IMR-90 (cell line): ENCODE data around the gene SCAMP2. TPM values are rescaled to one million over a fixed set of nuclear protein-coding genes. Genes with fewer than 3 reads are reported as not detected.

Experiments
- ATAC-seq: fragments of 200-7000 bp; cut with Tn5 transposase; 2 replicates; pipeline ENCODE4 v1.9.1; 2020; ENCODE audit warnings: low read depth, mild to moderate bottlenecking, moderate library complexity
- BruUV-seq: library from RNA; stranded (reverse); fragments of 400-500 nt; replicated peaks from 2 replicates; lab custom pipeline; 2021; lab: Mats Ljungman, UMichigan
- CTCF ChIA-PET: fragments of 300-600 bp; formaldehyde crosslinking; extraction: SDS; loops from one replicate; lab custom pipeline; 2021; ENCODE audit warnings: antibody characterized with exemption; lab: Yijun Ruan, JAX
- POLR2A ChIA-PET: fragments of 300-600 bp; sonication (Branson Sonifier 250); formaldehyde crosslinking; loops from one replicate; lab custom pipeline; 2022; ENCODE audit warnings: antibody characterized with exemption; ENCODE audit not compliant: unreplicated experiment; lab: Charles Lee
- DNase-seq: peaks from one replicate; pipeline ENCODE4 v3.0.0; 2013
- H2AFZ ChIP-seq: replicated peaks from 2 replicates; pipeline ENCODE3; 2013; ENCODE audit warnings: low read length, mild to moderate bottlenecking; ENCODE audit not compliant: poor library complexity
- H2AK5ac ChIP-seq: 2 replicates; pipeline ENCODE4 v1.6.1; 2013; ENCODE audit warnings: low read depth, low read length, inconsistent platforms
- H2AK9ac ChIP-seq: replicated peaks from 2 replicates; pipeline ENCODE3; 2013; ENCODE audit warnings: mild to moderate bottlenecking, low read depth, low read length, moderate library complexity; ENCODE audit not compliant: poor library complexity
- H2BK120ac ChIP-seq: 2 replicates; pipeline ENCODE4 v1.6.1; 2013; ENCODE audit warnings: low read depth, low read length, inconsistent platforms
- H2BK15ac ChIP-seq: 3 replicates; pipeline ENCODE4 v1.6.1; 2013; ENCODE audit warnings: low read depth, low read length, inconsistent platforms
- H2BK20ac ChIP-seq: 2 replicates; pipeline ENCODE4 v1.6.1; 2013; ENCODE audit warnings: low read depth, mild to moderate bottlenecking, inconsistent platforms, low read length, moderate library complexity
- H2BK5ac ChIP-seq: 2 replicates; pipeline ENCODE4 v1.6.1; 2013; ENCODE audit warnings: mild to moderate bottlenecking, low read depth, low read length, inconsistent platforms; ENCODE audit not compliant: poor library complexity, severe bottlenecking
- H3K14ac ChIP-seq: replicated peaks from 2 replicates; pipeline ENCODE4 v1.6.1; 2013; ENCODE audit warnings: low read depth, low read length, inconsistent platforms
- H3K18ac ChIP-seq: 2 replicates; pipeline ENCODE4 v1.6.1; 2013; ENCODE audit warnings: low read depth, low read length, control low read depth
- H3K23ac ChIP-seq: 2 replicates; pipeline ENCODE4 v1.6.1; 2013; ENCODE audit warnings: low read depth, low read length, inconsistent platforms
- H3K27ac ChIP-seq: 2 replicates; pipeline ENCODE4 v1.5.1; 2013; ENCODE audit warnings: mild to moderate bottlenecking, control low read depth, low read length; ENCODE audit not compliant: insufficient read depth
- H3K27me3 ChIP-seq: 2 replicates; pipeline ENCODE4 v1.6.1; 2013; ENCODE audit warnings: low read length; ENCODE audit not compliant: control insufficient read depth, insufficient read depth
- H3K36me3 ChIP-seq: 2 replicates; pipeline ENCODE4 v1.6.1; 2013; ENCODE audit warnings: low read length, mixed read lengths; ENCODE audit not compliant: control insufficient read depth, insufficient read depth
- H3K4ac ChIP-seq: 2 replicates; pipeline ENCODE4 v1.6.1; 2013; ENCODE audit warnings: low read depth, low read length, inconsistent platforms
- H3K4me1 ChIP-seq: 2 replicates; pipeline ENCODE4 v1.6.1; 2013; ENCODE audit warnings: low read length, mixed read lengths; ENCODE audit not compliant: control insufficient read depth, insufficient read depth
- H3K4me2 ChIP-seq: 2 replicates; pipeline ENCODE4 v1.6.1; 2013; ENCODE audit warnings: low read depth, mild to moderate bottlenecking, control low read depth, low read length, moderate library complexity
- H3K4me3 ChIP-seq: 2 replicates; pipeline ENCODE4 v1.5.1; 2013; ENCODE audit warnings: low read depth, mild to moderate bottlenecking, control low read depth, low read length, moderate library complexity; ENCODE audit not compliant: insufficient read depth
- H3K56ac ChIP-seq: 2 replicates; pipeline ENCODE4 v1.6.1; 2013; ENCODE audit warnings: low read length, inconsistent platforms; ENCODE audit not compliant: insufficient read depth; ENCODE audit errors: extremely low read depth
- H3K79me1 ChIP-seq, 2 experiments: 2 replicates each; pipeline ENCODE4 v1.6.1; 2013; ENCODE audit warnings: low read length in 2 of 2, inconsistent platforms in 1 of 2, low read depth in 1 of 2
- H3K9ac ChIP-seq: 2 replicates; pipeline ENCODE4 v1.6.1; 2013; ENCODE audit warnings: low read depth, low read length, control low read depth
- H3K9me1 ChIP-seq: 2 replicates; pipeline ENCODE4 v1.6.1; 2013; ENCODE audit warnings: low read length, inconsistent platforms; ENCODE audit not compliant: insufficient read depth
- H3K9me3 ChIP-seq: 2 replicates; pipeline ENCODE4 v1.6.1; 2013; ENCODE audit warnings: low read length; ENCODE audit not compliant: control insufficient read depth, insufficient read depth
- H4K20me1 ChIP-seq: 2 replicates; pipeline ENCODE4 v1.6.1; 2013; ENCODE audit warnings: low read length, inconsistent platforms; ENCODE audit not compliant: insufficient read depth
- H4K5ac ChIP-seq: 2 replicates; pipeline ENCODE4 v1.6.1; 2013; ENCODE audit warnings: mild to moderate bottlenecking, low read depth, low read length, control low read depth
- H4K8ac ChIP-seq, 2 experiments: 2 replicates each; pipeline ENCODE4 v1.6.1; 2013; ENCODE audit warnings: low read depth in 2 of 2, low read length in 2 of 2, control low read depth in 1 of 2, inconsistent platforms in 1 of 2
- H4K91ac ChIP-seq: 2 replicates; pipeline ENCODE4 v1.6.1; 2013; ENCODE audit warnings: low read depth, low read length, inconsistent platforms; ENCODE audit not compliant: insufficient read depth
- BHLHE40 ChIP-seq: fragments of 150-350 bp; IDR thresholded peaks from 2 replicates; pipeline ENCODE4 v1.6.1; 2016; ENCODE audit warnings: mild to moderate bottlenecking, low read depth, low read length
- CHD1 ChIP-seq: IDR thresholded peaks from 2 replicates; pipeline ENCODE4 v1.6.1; 2012; ENCODE audit warnings: low read depth, low read length, improper control_type of control experiment
- FOS ChIP-seq: fragments of 150-350 bp; IDR thresholded peaks from 2 replicates; pipeline ENCODE4 v1.6.1; 2016; ENCODE audit warnings: low read depth, low read length
- MAFK ChIP-seq: IDR thresholded peaks from 2 replicates; pipeline ENCODE4 v1.6.1; 2012; ENCODE audit warnings: low read depth, low read length, improper control_type of control experiment
- RCOR1 ChIP-seq: IDR thresholded peaks from 2 replicates; pipeline ENCODE4 v1.6.1; 2012; ENCODE audit warnings: mild to moderate bottlenecking, low read length, improper control_type of control experiment; ENCODE audit not compliant: insufficient replicate concordance
- USF2 ChIP-seq: fragments of 150-350 bp; IDR thresholded peaks from 2 replicates; pipeline ENCODE4 v1.6.1; 2017; ENCODE audit warnings: mild to moderate bottlenecking, antibody characterized with exemption, low read length, low read depth
- WGBS, 2 experiments: methylation state at CpG; one replicate each; pipeline versions ENCODE4 v1.1.5 to v1.1.7; 2013; ENCODE audit warnings: missing lambda C conversion rate in 2 of 2; ENCODE audit not compliant: insufficient read length in 1 of 2; ENCODE audit errors: extremely low coverage in 2 of 2; 5-methylcytosine and 5-hydroxymethylcytosine counted together
- dilution Hi-C: fragments of 300-500 bp; cut with HindIII; formaldehyde crosslinking; loops from one replicate; pipeline ENCODE4 v1.14.3; 2018; ENCODE audit warnings: low sequenced_read_pairs; ENCODE audit not compliant: unreplicated experiment
- in situ Hi-C: fragments of 300-500 bp; cut with MboI; formaldehyde crosslinking; loops from 3 replicates; pipeline ENCODE4 v1.14.3; 2019; ENCODE audit warnings: low sequenced_read_pairs, inconsistent platforms, mixed read lengths
- intact Hi-C: fragments of 100-400 bp; cut with micrococcal nuclease; formaldehyde crosslinking; loops from 2 replicates; pipeline ENCODE4 v1.10.0; 2022
- polyA plus RNA-seq, 3 experiments: library from polyadenylated mRNA; depleted of rRNA; stranded (reverse); fragments of >200 nt; gene quantifications; 2 replicates each; pipeline ENCODE4 v1.2.3, GENCODE V29; 2012; ENCODE audit warnings: low replicate concordance in 1 of 3
- total RNA-seq: library from RNA; depleted of rRNA; stranded (reverse); fragments of >200 nt; gene quantifications from 2 replicates; pipeline ENCODE4 v1.2.3, GENCODE V29; 2012

The SCAMP2 gene
- total and polyA plus RNA-seq, 2 of the 4 experiments (the other 2 are of a cell fraction), result 25.8 to 111 TPM

- in situ Hi-C loops (no loop called here), intact Hi-C loops (no loop called here), dilution Hi-C loops (no loop called here)
- H3K23ac ChIP-seq, result peak overlapping the region; percentile 24; the same call in 1 of the 2 replicates
- no peak overlapping the region for H3K18ac ChIP-seq
- no peak for ATAC-seq
- no peak overlapping the region for H2AK5ac ChIP-seq
- peaks cover 7% of the 10 kb centered on the region for H3K4me1 ChIP-seq
- H4K8ac ChIP-seq, result no peak overlapping the region
- BruUV-seq, result no TSS peak
- H3K9me1 ChIP-seq, result peaks cover 31% of the 10 kb centered on the region
- no peak for DNase-seq
- CTCF ChIA-PET, result no interaction called here
- no peak overlapping the region for H3K27ac ChIP-seq
- H3K4me2 ChIP-seq, result no peak overlapping the region
- no peak overlapping the region for H2BK120ac ChIP-seq
- no peak overlapping the region for H2BK5ac ChIP-seq
- 84% methylated on average over 5 of the region's 6 CpGs; no CpG with 5 or more reads in 1 of the 2 experiments for WGBS, 2 experiments
- no peak overlapping the region for H2AFZ ChIP-seq
- no peak overlapping the region for H3K56ac ChIP-seq
- H3K4ac ChIP-seq, result no peak overlapping the region
- no peaks in the 10 kb centered on the region for H3K9me3 ChIP-seq
- peaks cover 13 to 76% of the 10 kb centered on the region in 2 experiments for H3K79me1 ChIP-seq
- no peak overlapping the region for H2BK20ac ChIP-seq
- H3K4me3 ChIP-seq, result no peak overlapping the region
- H4K20me1 ChIP-seq, result peaks cover 72% of the 10 kb centered on the region
- no peak overlapping the region for H2AK9ac ChIP-seq
- H3K27me3 ChIP-seq, result no peaks in the 10 kb centered on the region
- H3K14ac ChIP-seq, result no peak overlapping the region
- TF ChIP-seq USF2 (no peak), MAFK (no peak), RCOR1 (no peak), FOS (no peak), CHD1 (no peak), BHLHE40 (no peak)
- H4K91ac ChIP-seq, result no peak overlapping the region
- no peak overlapping the region for H3K9ac ChIP-seq
- no peak overlapping the region for H2BK15ac ChIP-seq
- H3K36me3 ChIP-seq, result peaks cover 2% of the 10 kb centered on the region
- POLR2A ChIA-PET, result no interaction called here
- H4K5ac ChIP-seq, result no peak overlapping the region
Observed at GRCh38 chr15:74864296-74864695, 8.9 kb downstream of the SCAMP2 start.
